CD4-positive, alpha-beta T cell treated with Interleukin-1 beta for 1 hour (primary cell): ENCODE data around the gene STK25.

ENCODE experiments used
- DNase-seq, 2 donors: peaks; one replicate each; pipeline ENCODE4 v3.0.0-alpha.2; 2020 to 2022

The STK25 gene

GRCh38 chr2:241508240-241509154 is at the start of gene STK25:
Gene STK25 (minus strand): TSS chr2:241508584. CDS start chr2:241508035, 549 bp downstream.
- peak; percentile 98 for DNase-seq

- DNase-seq, result no peak
Observed at GRCh38 chr2:241556746-241557145, 48.4 kb upstream of the STK25 start.

- no peak for DNase-seq
Observed at GRCh38 chr2:241555711-241556110, 47.3 kb upstream of the STK25 start.

- DNase-seq, result no peak
Observed at GRCh38 chr2:241554610-241555322, 46.4 kb upstream of the STK25 start.

GRCh38 chr2:241553981-241554380 is 45.6 kb upstream of the STK25 start:
- no peak for DNase-seq

GRCh38 chr2:241553512-241553830 is 45.1 kb upstream of the STK25 start:
- no peak for DNase-seq

- DNase-seq, result no peak
Observed at GRCh38 chr2:241551998-241552737, 43.8 kb upstream of the STK25 start.

- no peak for DNase-seq
Observed at GRCh38 chr2:241551599-241551997, 43.2 kb upstream of the STK25 start.

- DNase-seq, result no peak
Observed at GRCh38 chr2:241550616-241551580, 42.5 kb upstream of the STK25 start.

GRCh38 chr2:241548451-241548835 is 40.1 kb upstream of the STK25 start:
- DNase-seq, result no peak

GRCh38 chr2:241547781-241548450 is 39.5 kb upstream of the STK25 start:
- DNase-seq, result no peak

- DNase-seq, result no peak
Observed at GRCh38 chr2:241546771-241547498, 38.6 kb upstream of the STK25 start.

GRCh38 chr2:241545523-241546473 is 37.4 kb upstream of the STK25 start:
- no peak for DNase-seq

- no peak for DNase-seq
Observed at GRCh38 chr2:241545106-241545505, 36.7 kb upstream of the STK25 start.

GRCh38 chr2:241542278-241542605 is 33.9 kb upstream of the STK25 start:
- DNase-seq, result no peak

GRCh38 chr2:241541564-241542277 is 33.3 kb upstream of the STK25 start:
- no peak for DNase-seq

GRCh38 chr2:241540771-241541561 is 32.6 kb upstream of the STK25 start:
- peak; percentile 49 to 59 for DNase-seq

- no peak for DNase-seq
Observed at GRCh38 chr2:241540401-241540770, 32.0 kb upstream of the STK25 start.
